ENCODE measurements around the gene GNG2.

GNG2 gene

GRCh38 chr14:51862176-51862796, 1.9 kb downstream of the GNG2 start:
- TF ChIP-seq CTCF (IDR thresholded peaks at IDR 0.05; ENCODE audit: low read depth, low read length), result no peak
- DNase-seq (ENCODE audit: low read depth in 2 of 2), result peak in 1 of 2 donors; percentile 33

GRCh38 chr14:51862860-51863259, 2.4 kb downstream of the GNG2 start:
- DNase-seq (ENCODE audit: low read depth in 2 of 2), result no peak
- no peak for TF ChIP-seq CTCF (IDR thresholded peaks at IDR 0.05; ENCODE audit: low read depth, low read length)
- H3K4me3 ChIP-seq (replicated peaks in 1 of 2; ENCODE audit: low read depth in 2 of 2, low read length in 2 of 2), result peak overlapping the region in 1 of 2 donors; percentile 68

More at GRCh38 chr14:51862176-51862796, 1.9 kb downstream of the GNG2 start:
- H3K4me3 ChIP-seq (replicated peaks in 1 of 2; ENCODE audit: low read depth in 2 of 2, low read length in 2 of 2), result peak overlapping the region in 1 of 2 donors; percentile 68

GRCh38 chr14:51865953-51866747, 5.7 kb downstream of the GNG2 start:
- no peak for DNase-seq (ENCODE audit: low read depth in 2 of 2)
- no peak for TF ChIP-seq CTCF (IDR thresholded peaks at IDR 0.05; ENCODE audit: low read depth, low read length)
- no peak overlapping the region for H3K4me3 ChIP-seq (replicated peaks in 1 of 2; ENCODE audit: low read depth in 2 of 2, low read length in 2 of 2)

- no peak for DNase-seq (ENCODE audit: low read depth in 2 of 2)
- no peak overlapping the region for H3K4me3 ChIP-seq (replicated peaks in 1 of 2; ENCODE audit: low read depth in 2 of 2, low read length in 2 of 2)
- TF ChIP-seq CTCF (IDR thresholded peaks at IDR 0.05; ENCODE audit: low read depth, low read length), result no peak
These were observed 7.3 kb downstream of the GNG2 start for GRCh38 chr14:51867741-51868140.

GRCh38 chr14:51868405-51868804, 8.0 kb downstream of the GNG2 start:
- TF ChIP-seq CTCF (IDR thresholded peaks at IDR 0.05; ENCODE audit: low read depth, low read length), result no peak
- H3K4me3 ChIP-seq (replicated peaks in 1 of 2; ENCODE audit: low read depth in 2 of 2, low read length in 2 of 2), result no peak overlapping the region
- DNase-seq (ENCODE audit: low read depth in 2 of 2), result no peak

- peak in 1 of 2 donors; percentile 11 for DNase-seq (ENCODE audit: low read depth in 2 of 2)
- no peak for TF ChIP-seq CTCF (IDR thresholded peaks at IDR 0.05; ENCODE audit: low read depth, low read length)
- no peak overlapping the region for H3K4me3 ChIP-seq (replicated peaks in 1 of 2; ENCODE audit: low read depth in 2 of 2, low read length in 2 of 2)
These were observed 9.1 kb downstream of the GNG2 start for GRCh38 chr14:51869411-51870100.

Data from cardiac fibroblast (primary cell).